Measurements from ENCODE around the gene PGAM1.
A peak's percentile ranks its signal among the peaks of the same experiment; 100 is the strongest.
"Not testable (repeated sequence)": the region's sequence is repeated elsewhere in the genome, so short reads cannot be mapped to it uniquely, and the experiment has no call there.

The PGAM1 gene

GRCh38 chr10:97454330-97455036 is 28.5 kb downstream of the PGAM1 start:
- FAIRE-seq = no peak
- no peak for TF ChIP-seq POLR2A (IDR thresholded peaks at IDR 0.05; ENCODE audit: low read depth, low read length)
- DNase-seq (ENCODE audit: insufficient read length, low spot score) = no peak

GRCh38 chr10:97456034-97456685 is 30.2 kb downstream of the PGAM1 start:
- DNase-seq (ENCODE audit: insufficient read length, low spot score) = no peak
- TF ChIP-seq POLR2A (IDR thresholded peaks at IDR 0.05; ENCODE audit: low read depth, low read length) = no peak
- FAIRE-seq = no peak

DNA sequence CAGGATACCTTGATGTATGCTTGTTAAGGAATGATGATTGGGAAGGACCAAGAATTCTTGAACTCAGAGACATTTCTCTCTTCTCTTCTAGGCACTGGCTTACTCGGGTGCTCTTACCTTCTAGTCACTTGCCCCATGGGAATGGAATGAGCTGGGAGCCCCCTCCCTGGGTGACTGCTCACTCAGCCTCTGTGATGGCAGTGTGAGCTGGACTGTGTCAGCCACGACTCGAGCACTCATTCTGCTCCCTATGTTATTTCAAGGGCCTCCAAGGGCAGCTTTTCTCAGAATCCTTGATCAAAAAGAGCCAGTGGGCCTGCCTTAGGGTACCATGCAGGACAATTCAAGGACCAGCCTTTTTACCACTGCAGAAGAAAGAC is 30.7 kb downstream of the PGAM1 start:
- TF ChIP-seq POLR2A (IDR thresholded peaks at IDR 0.05; ENCODE audit: low read depth, low read length) = no peak
- FAIRE-seq (no peak), DNase-seq (ENCODE audit: insufficient read length, low spot score) (no peak)

GRCh38 chr10:97459111-97459510 is 33.1 kb downstream of the PGAM1 start:
- no peak for DNase-seq (ENCODE audit: insufficient read length, low spot score)
- FAIRE-seq = no peak
- no peak for TF ChIP-seq POLR2A (IDR thresholded peaks at IDR 0.05; ENCODE audit: low read depth, low read length)

GRCh38 chr10:97459933-97460332 is 33.9 kb downstream of the PGAM1 start:
- TF ChIP-seq POLR2A (IDR thresholded peaks at IDR 0.05; ENCODE audit: low read depth, low read length) = no peak
- FAIRE-seq (no peak), DNase-seq (ENCODE audit: insufficient read length, low spot score) (no peak)

GRCh38 chr10:97462309-97462708 is 36.3 kb downstream of the PGAM1 start:
- FAIRE-seq (no peak), DNase-seq (ENCODE audit: insufficient read length, low spot score) (no peak)
- no peak for TF ChIP-seq POLR2A (IDR thresholded peaks at IDR 0.05; ENCODE audit: low read depth, low read length)

DNA sequence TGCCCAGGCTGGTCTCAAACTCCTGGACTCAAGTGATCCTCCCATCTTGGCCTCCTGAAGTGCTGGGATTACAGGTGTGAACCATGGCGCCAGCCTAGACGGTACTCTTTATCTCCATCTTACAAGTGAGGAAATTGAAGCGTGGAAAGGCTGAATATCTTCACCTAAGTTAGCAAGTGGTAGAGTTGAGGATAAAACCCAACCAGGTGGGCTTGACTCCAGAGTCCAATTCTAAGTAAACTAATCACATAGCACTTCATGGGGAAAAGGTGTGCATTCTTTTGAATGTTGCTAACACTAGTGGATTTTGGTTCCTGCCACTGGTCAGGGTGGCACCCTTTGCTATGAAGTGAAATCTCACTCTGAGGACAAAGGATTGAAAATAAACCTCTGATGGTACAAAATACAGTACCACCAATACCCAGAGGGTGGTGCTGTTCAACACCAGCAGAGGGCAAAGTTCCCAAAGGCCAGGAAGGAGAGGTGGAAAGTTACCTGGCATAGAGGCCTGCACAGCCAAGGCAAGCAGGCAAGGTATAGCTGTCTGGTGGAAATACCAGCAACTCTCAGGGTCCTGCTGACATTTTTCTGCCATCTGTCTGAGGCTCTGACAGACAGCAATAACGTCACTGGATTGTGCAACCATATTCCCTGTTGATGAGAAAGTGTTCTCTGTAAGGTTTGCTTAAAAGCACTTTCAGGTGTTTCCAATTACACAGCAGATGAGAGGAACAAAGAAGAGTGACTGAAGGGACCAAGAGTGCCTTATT is 37.6 kb downstream of the PGAM1 start:
- TF ChIP-seq POLR2A (IDR thresholded peaks at IDR 0.05; ENCODE audit: low read depth, low read length) = no peak
- peak; percentile 42 for DNase-seq (ENCODE audit: insufficient read length, low spot score)
- FAIRE-seq = no peak

DNA sequence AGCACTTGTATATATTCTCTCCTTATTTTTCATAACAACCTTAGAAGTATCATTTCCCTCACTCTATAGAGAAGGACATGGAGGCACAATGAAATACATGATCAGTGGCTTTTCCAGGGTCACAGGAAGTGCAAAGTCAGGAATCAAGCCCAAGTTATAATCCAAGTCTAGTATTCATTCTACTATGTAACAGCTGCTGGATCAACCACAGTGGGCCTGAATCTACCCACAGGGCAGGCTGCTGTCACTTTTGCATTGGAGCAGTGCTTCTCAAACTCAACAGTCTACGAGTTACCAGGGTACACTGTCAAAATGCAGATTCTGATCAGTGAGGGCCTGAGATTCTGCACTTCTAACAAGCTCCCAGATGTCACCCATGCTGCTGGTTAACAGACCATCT is 38.2 kb downstream of the PGAM1 start:
- TF ChIP-seq POLR2A (IDR thresholded peaks at IDR 0.05; ENCODE audit: low read depth, low read length) = no peak
- no peak for FAIRE-seq
- DNase-seq (ENCODE audit: insufficient read length, low spot score) = no peak

DNA sequence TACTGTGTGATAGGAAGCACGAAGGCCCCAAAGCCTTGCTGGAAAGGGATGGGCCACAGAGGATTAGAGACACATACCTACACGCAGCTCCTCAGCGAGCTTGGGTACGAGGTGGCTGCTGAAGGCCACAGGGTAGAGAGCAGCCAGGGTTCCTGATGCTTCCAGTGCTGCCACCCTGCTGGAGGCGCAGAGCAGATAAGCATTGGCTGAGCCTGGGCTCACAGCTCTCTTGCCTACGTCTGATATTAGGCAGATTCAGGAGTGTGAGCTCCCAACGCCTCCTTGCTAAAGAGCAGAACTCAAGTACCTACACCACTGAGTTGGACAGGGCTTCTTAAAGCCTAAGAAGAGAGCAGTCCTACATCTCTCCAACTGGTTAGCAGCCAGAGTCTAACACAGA is 40.0 kb downstream of the PGAM1 start:
- FAIRE-seq = no peak
- DNase-seq (ENCODE audit: insufficient read length, low spot score) = no peak
- TF ChIP-seq POLR2A (IDR thresholded peaks at IDR 0.05; ENCODE audit: low read depth, low read length) = no peak

- DNase-seq (ENCODE audit: insufficient read length, low spot score) (peak; percentile 56), FAIRE-seq (no peak)
These were observed 40.8 kb downstream of the PGAM1 start for GRCh38 chr10:97466755-97467154.

GRCh38 chr10:97468162-97468561 is 42.2 kb downstream of the PGAM1 start:
- FAIRE-seq = no peak
- no peak for DNase-seq (ENCODE audit: insufficient read length, low spot score)
- no peak for TF ChIP-seq POLR2A (IDR thresholded peaks at IDR 0.05; ENCODE audit: low read depth, low read length)

More at GRCh38 chr10:97466755-97467154, 40.8 kb downstream of the PGAM1 start:
- TF ChIP-seq POLR2A (IDR thresholded peaks at IDR 0.05; ENCODE audit: low read depth, low read length) = no peak

DNA sequence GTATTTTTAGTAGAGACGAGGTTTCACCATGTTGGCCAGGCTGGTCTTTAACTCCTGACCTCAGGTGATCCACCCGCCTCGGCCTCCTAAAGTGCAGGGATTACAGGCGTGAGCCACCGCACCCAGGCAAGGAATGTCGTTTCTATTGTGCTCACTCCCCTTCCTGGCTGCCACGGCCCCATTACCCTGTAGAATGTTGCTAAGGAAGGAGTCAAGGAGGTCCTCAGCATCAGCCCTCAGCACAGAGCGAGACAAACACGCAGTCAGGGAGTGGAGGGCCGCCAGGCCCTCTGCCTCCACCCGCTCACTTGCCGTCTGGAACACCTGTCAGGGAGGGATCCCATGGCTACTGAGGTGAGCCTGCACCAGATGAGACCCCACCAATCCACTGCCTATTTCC is 42.8 kb downstream of the PGAM1 start:
- DNase-seq (ENCODE audit: insufficient read length, low spot score); FAIRE-seq: not testable (repeated sequence)

GRCh38 chr10:97474918-97475317 is 48.9 kb downstream of the PGAM1 start:
- no peak for FAIRE-seq
- TF ChIP-seq POLR2A (IDR thresholded peaks at IDR 0.05; ENCODE audit: low read depth, low read length) = no peak
- no peak for DNase-seq (ENCODE audit: insufficient read length, low spot score)

DNA sequence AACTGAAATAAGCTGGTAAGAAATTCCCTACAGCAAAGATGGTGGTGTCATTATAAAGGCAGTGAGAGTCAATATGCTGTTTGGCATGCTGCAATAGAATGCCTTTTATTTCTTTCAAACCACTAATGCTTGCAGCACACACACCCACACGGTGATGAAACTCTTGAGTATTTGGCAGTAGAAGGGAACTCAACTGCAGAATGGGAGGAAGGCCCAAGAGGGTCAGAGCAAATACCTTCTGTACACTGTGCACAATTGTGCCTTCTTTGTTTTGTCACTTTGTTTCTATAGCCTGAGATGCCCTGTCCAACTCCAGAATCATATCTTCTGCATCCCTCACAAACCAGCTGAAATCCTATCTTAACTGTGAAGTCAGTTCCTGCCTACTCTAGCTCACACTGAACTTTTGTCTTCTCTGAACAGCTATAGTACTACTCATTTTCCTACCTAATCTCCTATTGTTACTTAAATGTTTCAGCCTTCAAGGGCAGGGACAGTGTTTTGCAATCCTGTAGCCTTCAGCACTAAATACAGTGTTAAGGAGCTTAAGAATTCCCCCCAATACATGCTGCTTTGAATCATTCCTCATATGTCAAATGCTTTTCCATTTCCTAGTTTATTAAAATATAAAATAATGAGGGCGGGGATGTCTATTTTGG is 50.1 kb downstream of the PGAM1 start:
- TF ChIP-seq POLR2A (IDR thresholded peaks at IDR 0.05; ENCODE audit: low read depth, low read length) = no peak
- FAIRE-seq = no peak
- no peak for DNase-seq (ENCODE audit: insufficient read length, low spot score)

DNA sequence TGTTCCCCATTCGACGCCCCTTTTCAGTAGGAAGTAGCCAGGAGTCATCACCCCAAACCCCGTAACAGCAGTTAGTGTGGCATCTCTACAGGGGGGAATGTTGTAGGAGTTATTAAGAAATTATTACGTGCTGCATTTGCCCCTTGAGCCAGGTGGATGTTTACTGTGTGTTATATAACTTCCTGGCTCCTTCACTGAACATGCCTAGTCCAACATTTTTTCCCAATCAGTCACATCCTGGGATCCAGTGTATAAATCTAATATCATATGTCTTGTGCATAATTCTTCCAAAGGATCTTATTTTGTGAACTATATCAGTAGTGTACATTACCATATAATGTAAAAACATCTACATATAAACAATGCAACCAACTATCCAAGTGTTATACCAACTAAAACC is 53.4 kb downstream of the PGAM1 start:
- FAIRE-seq = peak; percentile 36
- not testable (repeated sequence) for DNase-seq (ENCODE audit: insufficient read length, low spot score)

Measured in H54 (cell line).